Activated T-helper 1 cell treated with Interleukin-2 at 50 U/mL for 16 hours (primary cell): ENCODE results near the gene SYT14.
"Not testable (repeated sequence)": the region's sequence is repeated elsewhere in the genome, so short reads cannot be mapped to it uniquely, and the experiment has no call there.

Source experiments
- DNase-seq: peaks from one replicate; pipeline ENCODE4 v3.0.0-alpha.2; 2020; ENCODE audit warnings: low read depth

The SYT14 gene

GRCh38 chr1:210027994-210028393, 90.0 kb downstream of the SYT14 start:
- DNase-seq, result no peak

GRCh38 chr1:210031473-210031872, 93.5 kb downstream of the SYT14 start:
- DNase-seq, result no peak

GRCh38 chr1:210043058-210043457, 105.0 kb downstream of the SYT14 start:
- no peak for DNase-seq

- DNase-seq, result no peak
These were observed 111.6 kb downstream of the SYT14 start for GRCh38 chr1:210049616-210050015.

- DNase-seq, result not testable (repeated sequence)
These were observed 112.5 kb downstream of the SYT14 start for GRCh38 chr1:210050491-210050890.

GRCh38 chr1:210053126-210053525, 115.1 kb downstream of the SYT14 start:
- no peak for DNase-seq

GRCh38 chr1:210057593-210057992, 119.6 kb downstream of the SYT14 start:
- no peak for DNase-seq

GRCh38 chr1:210061992-210062391, 124.0 kb downstream of the SYT14 start:
- no peak for DNase-seq

- DNase-seq, result no peak
These were observed 132.5 kb downstream of the SYT14 start for GRCh38 chr1:210070531-210070930.

GRCh38 chr1:210072129-210072528, 134.1 kb downstream of the SYT14 start:
- no peak for DNase-seq

GRCh38 chr1:210072896-210073504, 135.0 kb downstream of the SYT14 start:
- DNase-seq, result no peak

- no peak for DNase-seq
These were observed 136.9 kb downstream of the SYT14 start for GRCh38 chr1:210074904-210075303.

- no peak for DNase-seq
These were observed 138.6 kb downstream of the SYT14 start for GRCh38 chr1:210076620-210077019.

GRCh38 chr1:210081494-210081893, 143.5 kb downstream of the SYT14 start:
- no peak for DNase-seq

- no peak for DNase-seq
These were observed 147.3 kb downstream of the SYT14 start for GRCh38 chr1:210085359-210085758.

GRCh38 chr1:210087058-210087457, 149.0 kb downstream of the SYT14 start:
- no peak for DNase-seq

- no peak for DNase-seq
These were observed 151.8 kb downstream of the SYT14 start for GRCh38 chr1:210089855-210090254.

- DNase-seq, result no peak
These were observed 154.3 kb downstream of the SYT14 start for GRCh38 chr1:210092366-210092765.

GRCh38 chr1:210093461-210093860, 155.4 kb downstream of the SYT14 start:
- DNase-seq, result no peak

GRCh38 chr1:210098356-210098755, 160.3 kb downstream of the SYT14 start:
- DNase-seq, result no peak

- DNase-seq, result no peak
These were observed 161.9 kb downstream of the SYT14 start for GRCh38 chr1:210099921-210100320.

- no peak for DNase-seq
These were observed 166.1 kb downstream of the SYT14 start for GRCh38 chr1:210104103-210104502.

- DNase-seq, result not testable (repeated sequence)
These were observed 174.9 kb downstream of the SYT14 start for GRCh38 chr1:210112906-210113305.

GRCh38 chr1:210117198-210117597, 179.2 kb downstream of the SYT14 start:
- no peak for DNase-seq
